Caco-2 (cell line): ENCODE results near the gene TEAD1. TPM values are rescaled to one million over a fixed set of nuclear protein-coding genes. Genes with fewer than 3 reads are reported as not detected.
A peak's percentile ranks its signal among the peaks of the same experiment; 100 is the strongest.

Experiments used
- BruUV-seq: library from RNA; stranded (reverse); fragments of 400-500 nt; replicated peaks from 2 replicates; lab custom pipeline; 2021; lab: Mats Ljungman, UMichigan
- CTCF ChIA-PET: fragments of 300-600 bp; sonication (Branson Sonifier 250); formaldehyde crosslinking; loops from one replicate; lab custom pipeline; 2022; ENCODE audit warnings: antibody characterized with exemption; lab: Charles Lee
- POLR2A ChIA-PET: fragments of 300-600 bp; sonication (Branson Sonifier 250); formaldehyde crosslinking; loops from one replicate; lab custom pipeline; 2022; ENCODE audit warnings: antibody characterized with exemption; lab: Charles Lee
- DNase-seq, 2 experiments: peaks; one replicate each; pipeline versions ENCODE4 v3.0.0 to v3.0.0-alpha.2; 2020 to 2022
- H3K27me3 ChIP-seq: replicated peaks from 2 replicates; pipeline ENCODE4 v1.6.0; 2011; ENCODE audit warnings: low read length; ENCODE audit not compliant: control insufficient read depth, insufficient read depth
- H3K36me3 ChIP-seq: 2 replicates; pipeline ENCODE4 v1.5.1; 2011; ENCODE audit warnings: low read length; ENCODE audit not compliant: control insufficient read depth, insufficient read depth
- H3K4me1 ChIP-seq: fragments of 250-450 bp; sonication (Bioruptor Pico); 2 replicates; pipeline ENCODE4 v1.5.1; 2020; ENCODE audit warnings: mild to moderate bottlenecking
- H3K4me3 ChIP-seq: 2 replicates; pipeline ENCODE4 v1.5.1; 2011; ENCODE audit warnings: low read depth, mild to moderate bottlenecking, control low read depth, low read length
- H3K9me3 ChIP-seq: fragments of 250-450 bp; sonication (Bioruptor Pico); 2 replicates; pipeline ENCODE4 v1.5.1; 2020; ENCODE audit warnings: mild to moderate bottlenecking, moderate library complexity
- H3K27ac Mint-ChIP-seq: one replicate; pipeline ENCODE4 v1.8.0; 2022; ENCODE audit warnings: mixed read lengths; ENCODE audit not compliant: unreplicated experiment
- H3K27me3 Mint-ChIP-seq: one replicate; pipeline ENCODE4 v1.8.0; 2022; ENCODE audit warnings: mixed read lengths; ENCODE audit not compliant: insufficient read depth, unreplicated experiment
- H3K36me3 Mint-ChIP-seq: one replicate; pipeline ENCODE4 v1.8.0; 2022; ENCODE audit warnings: mild to moderate bottlenecking, mixed read lengths; ENCODE audit not compliant: insufficient read depth, unreplicated experiment
- H3K4me1 Mint-ChIP-seq: one replicate; pipeline ENCODE4 v1.8.0; 2022; ENCODE audit warnings: low read depth, mixed read lengths; ENCODE audit not compliant: unreplicated experiment
- H3K4me3 Mint-ChIP-seq: one replicate; pipeline ENCODE4 v1.8.0; 2022; ENCODE audit warnings: mild to moderate bottlenecking, moderate library complexity, mixed read lengths; ENCODE audit not compliant: unreplicated experiment
- H3K9me3 Mint-ChIP-seq: one replicate; pipeline ENCODE4 v1.8.0; 2022; ENCODE audit warnings: mixed read lengths; ENCODE audit not compliant: unreplicated experiment
- intact Hi-C: fragments of 100-400 bp; cut with micrococcal nuclease; formaldehyde crosslinking; loops from one replicate; pipeline ENCODE4 v1.10.0; 2022; ENCODE audit not compliant: unreplicated experiment
- total RNA-seq: library from RNA; stranded (reverse); gene quantifications from 2 replicates; pipeline ENCODE4 v1.2.3, GENCODE V29; 2022
- TF ChIP-seq, protein P1 (sequence below), 2 experiments: fragments of 200-600 bp in 1 of 2; IDR thresholded peaks; 1 replicate in 1 of 2; 2 replicates in 1 of 2; pipeline versions ENCODE4 v1.5.1 to v1.8.0; 2011 to 2022; ENCODE audit warnings: antibody characterized with exemption in 1 of 2, control low read depth in 1 of 2, inconsistent platforms in 1 of 2, low read depth in 1 of 2, low read length in 1 of 2, mild to moderate bottlenecking in 1 of 2, moderate library complexity in 1 of 2; ENCODE audit not compliant: insufficient read depth in 1 of 2, severe bottlenecking in 1 of 2, unreplicated experiment in 1 of 2

Gene TEAD1
- total RNA-seq, 1 experiment from 2014 or later = 144 TPM

DNA sequence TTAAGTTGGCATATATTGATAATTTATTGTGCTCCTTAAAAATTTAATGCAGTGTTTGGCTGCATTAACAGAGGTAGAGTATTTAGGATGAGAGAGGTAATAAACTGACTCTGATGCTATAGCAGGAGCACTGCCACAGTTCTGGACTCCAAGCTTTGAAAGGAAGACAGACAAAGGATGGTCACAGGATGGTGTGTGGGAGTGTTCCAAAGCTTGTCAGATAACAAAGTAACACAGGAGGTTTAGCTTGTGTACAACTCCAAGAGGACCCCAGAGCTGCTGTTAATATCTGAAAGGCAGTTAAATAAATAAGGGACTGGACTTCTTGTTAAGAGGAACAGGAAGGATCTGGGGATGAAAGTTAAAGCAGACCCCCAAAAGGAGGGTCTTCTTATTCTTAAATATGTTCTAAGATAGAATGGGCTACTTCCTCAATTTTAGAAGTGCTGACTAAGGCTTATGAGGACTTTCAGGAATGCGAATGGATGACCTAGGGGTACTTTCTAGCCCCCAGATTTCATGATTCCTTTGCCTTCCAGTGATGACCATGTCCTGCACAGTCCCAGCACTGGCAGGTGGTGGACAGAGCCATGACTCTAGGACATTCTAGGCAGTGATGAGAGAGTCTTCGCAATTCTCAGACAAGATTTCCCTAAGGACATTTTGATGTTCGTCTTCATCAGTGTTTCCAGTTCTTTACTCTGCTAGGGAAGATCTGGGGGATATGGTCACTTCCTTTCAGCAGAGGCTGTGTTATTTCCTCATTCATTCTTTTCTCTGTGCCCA lies 185.8 kb downstream of the TEAD1 start:
- H3K36me3 Mint-ChIP-seq = peaks cover 56% of the 10 kb centered on the region
- no peaks in the 10 kb centered on the region for H3K27me3 ChIP-seq
- TF ChIP-seq, protein P1, sequence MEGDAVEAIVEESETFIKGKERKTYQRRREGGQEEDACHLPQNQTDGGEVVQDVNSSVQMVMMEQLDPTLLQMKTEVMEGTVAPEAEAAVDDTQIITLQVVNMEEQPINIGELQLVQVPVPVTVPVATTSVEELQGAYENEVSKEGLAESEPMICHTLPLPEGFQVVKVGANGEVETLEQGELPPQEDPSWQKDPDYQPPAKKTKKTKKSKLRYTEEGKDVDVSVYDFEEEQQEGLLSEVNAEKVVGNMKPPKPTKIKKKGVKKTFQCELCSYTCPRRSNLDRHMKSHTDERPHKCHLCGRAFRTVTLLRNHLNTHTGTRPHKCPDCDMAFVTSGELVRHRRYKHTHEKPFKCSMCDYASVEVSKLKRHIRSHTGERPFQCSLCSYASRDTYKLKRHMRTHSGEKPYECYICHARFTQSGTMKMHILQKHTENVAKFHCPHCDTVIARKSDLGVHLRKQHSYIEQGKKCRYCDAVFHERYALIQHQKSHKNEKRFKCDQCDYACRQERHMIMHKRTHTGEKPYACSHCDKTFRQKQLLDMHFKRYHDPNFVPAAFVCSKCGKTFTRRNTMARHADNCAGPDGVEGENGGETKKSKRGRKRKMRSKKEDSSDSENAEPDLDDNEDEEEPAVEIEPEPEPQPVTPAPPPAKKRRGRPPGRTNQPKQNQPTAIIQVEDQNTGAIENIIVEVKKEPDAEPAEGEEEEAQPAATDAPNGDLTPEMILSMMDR (IDR thresholded peaks at IDR 0.05; ENCODE audit: insufficient read depth in 1 of 2, low read depth in 1 of 2, low read length in 1 of 2, severe bottlenecking in 1 of 2, unreplicated experiment in 1 of 2) = no peak
- ChIA-PET POLR2A (no interaction called here), CTCF (interaction anchor here (1.1 kb wide), 1 partner anchor 32 kb away, joined by 7 read pairs; no protein-coding TSS in a partner anchor)
- peaks cover 27% of the 10 kb centered on the region for H3K4me1 Mint-ChIP-seq
- H3K4me1 ChIP-seq = peaks cover 14% of the 10 kb centered on the region
- H3K27me3 Mint-ChIP-seq = no peaks in the 10 kb centered on the region
- H3K27ac Mint-ChIP-seq = peak overlapping the region; percentile 17
- DNase-seq = no peak
- no peaks in the 10 kb centered on the region for H3K9me3 ChIP-seq
- H3K4me3 ChIP-seq = no peak overlapping the region
- H3K36me3 ChIP-seq = no peaks in the 10 kb centered on the region
- H3K4me3 Mint-ChIP-seq = no peak overlapping the region
- intact Hi-C loops = no loop called here
- BruUV-seq = no TSS peak
- no peaks in the 10 kb centered on the region for H3K9me3 Mint-ChIP-seq

DNA sequence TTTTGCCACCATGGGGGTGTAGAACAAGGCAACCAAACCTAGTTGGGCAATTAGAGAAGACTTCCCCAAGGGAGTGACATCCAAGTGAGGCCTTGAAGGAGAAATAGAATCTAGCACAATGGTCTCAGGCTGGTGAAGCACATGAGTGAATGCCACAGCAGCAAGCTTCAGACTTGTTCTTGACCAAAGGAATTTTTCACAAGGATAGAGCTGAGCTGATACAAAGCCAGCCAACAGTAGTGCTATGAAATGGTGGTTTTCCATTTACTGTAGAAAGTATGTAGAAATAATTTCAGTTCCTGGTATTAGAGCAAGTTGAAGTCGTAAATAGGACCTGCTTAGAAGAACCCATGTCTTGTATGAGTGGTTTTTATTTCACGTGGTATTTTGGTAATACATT lies 186.6 kb downstream of the TEAD1 start:
- H3K4me1 ChIP-seq = peaks cover 7% of the 10 kb centered on the region
- Mint-ChIP-seq H3K4me1 (peaks cover 27% of the 10 kb centered on the region), H3K4me3 (no peak overlapping the region), H3K27me3 (no peaks in the 10 kb centered on the region), H3K27ac (peak overlapping the region; percentile 51), H3K36me3 (peaks cover 57% of the 10 kb centered on the region), H3K9me3 (no peaks in the 10 kb centered on the region)
- no TSS peak for BruUV-seq
- H3K9me3 ChIP-seq = no peaks in the 10 kb centered on the region
- no peaks in the 10 kb centered on the region for H3K36me3 ChIP-seq
- intact Hi-C loops = no loop called here
- ChIA-PET CTCF (no interaction called here), POLR2A (no interaction called here)
- H3K4me3 ChIP-seq = no peak overlapping the region
- DNase-seq = no peak
- no peaks in the 10 kb centered on the region for H3K27me3 ChIP-seq
- TF ChIP-seq, protein P1 (IDR thresholded peaks at IDR 0.05; ENCODE audit: insufficient read depth in 1 of 2, low read depth in 1 of 2, low read length in 1 of 2, severe bottlenecking in 1 of 2, unreplicated experiment in 1 of 2) = no peak

DNA sequence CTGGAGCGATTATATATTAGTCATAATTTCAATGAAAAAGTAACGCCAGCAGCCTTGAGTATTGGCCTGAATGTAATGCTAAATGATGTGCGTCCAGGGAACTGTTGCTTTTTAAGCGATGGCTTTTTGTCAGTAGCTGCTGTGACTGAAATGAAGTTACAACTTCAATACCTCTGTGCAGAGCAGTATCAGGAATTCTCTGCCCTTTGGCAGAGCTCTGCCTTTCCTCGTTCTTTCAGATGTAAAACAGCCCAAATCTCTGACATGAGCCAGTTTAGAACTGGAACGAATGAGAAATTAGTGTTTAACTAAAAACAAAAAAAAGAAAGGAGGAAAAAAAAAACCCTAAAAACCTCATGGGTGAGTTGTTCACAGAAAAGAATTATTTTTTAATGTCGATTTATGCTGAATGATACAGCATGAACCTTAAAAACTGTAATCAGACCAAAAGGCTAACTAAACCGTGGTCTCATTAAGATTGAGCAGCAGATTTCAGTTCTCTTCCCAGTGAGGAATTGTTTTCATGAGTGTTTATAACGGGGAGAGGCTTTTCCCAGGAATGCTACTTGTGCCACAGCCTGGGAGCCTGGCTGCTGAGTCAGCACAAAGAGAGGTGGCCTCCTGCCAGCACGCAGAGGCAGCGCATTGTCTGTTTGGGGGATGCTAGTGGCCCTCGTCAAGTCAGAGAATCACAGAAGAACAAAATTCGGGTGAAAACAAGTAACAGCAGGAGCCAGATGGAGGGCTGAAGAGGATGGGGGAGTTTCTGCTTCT lies 188.7 kb downstream of the TEAD1 start:
- BruUV-seq = no TSS peak
- POLR2A ChIA-PET = no interaction called here
- CTCF ChIA-PET = no interaction called here

More for the DNA sequence above, 188.7 kb downstream of the TEAD1 start:
- Mint-ChIP-seq H3K4me3 (no peak overlapping the region), H3K9me3 (no peaks in the 10 kb centered on the region), H3K4me1 (peaks cover 17% of the 10 kb centered on the region), H3K27ac (peak overlapping the region; percentile 24), H3K36me3 (peaks cover 40% of the 10 kb centered on the region), H3K27me3 (no peaks in the 10 kb centered on the region)
- no peak for DNase-seq
- Histone ChIP-seq H3K27me3 (no peaks in the 10 kb centered on the region), H3K9me3 (no peaks in the 10 kb centered on the region), H3K4me1 (no peaks in the 10 kb centered on the region), H3K36me3 (no peaks in the 10 kb centered on the region; the same call in 1 of the 2 replicates), H3K4me3 (no peak overlapping the region)
- intact Hi-C loops = no loop called here
- TF ChIP-seq, protein P1 (IDR thresholded peaks at IDR 0.05; ENCODE audit: insufficient read depth in 1 of 2, low read depth in 1 of 2, low read length in 1 of 2, severe bottlenecking in 1 of 2, unreplicated experiment in 1 of 2) = no peak
